Activated CD8-positive, alpha-beta memory T cell treated with anti-CD3 and anti-CD28 coated beads, Interleukin-2, amount 50 U/mL, for 1 hour (primary cell): ENCODE results near the gene DLGAP4.
"Not testable (repeated sequence)": the region's sequence is repeated elsewhere in the genome, so short reads cannot be mapped to it uniquely, and the experiment has no call there.

Experiments
- DNase-seq: peaks from one replicate; pipeline ENCODE4 v3.0.0-alpha.2; 2020; ENCODE audit errors: extremely low read depth

Gene DLGAP4

DNA sequence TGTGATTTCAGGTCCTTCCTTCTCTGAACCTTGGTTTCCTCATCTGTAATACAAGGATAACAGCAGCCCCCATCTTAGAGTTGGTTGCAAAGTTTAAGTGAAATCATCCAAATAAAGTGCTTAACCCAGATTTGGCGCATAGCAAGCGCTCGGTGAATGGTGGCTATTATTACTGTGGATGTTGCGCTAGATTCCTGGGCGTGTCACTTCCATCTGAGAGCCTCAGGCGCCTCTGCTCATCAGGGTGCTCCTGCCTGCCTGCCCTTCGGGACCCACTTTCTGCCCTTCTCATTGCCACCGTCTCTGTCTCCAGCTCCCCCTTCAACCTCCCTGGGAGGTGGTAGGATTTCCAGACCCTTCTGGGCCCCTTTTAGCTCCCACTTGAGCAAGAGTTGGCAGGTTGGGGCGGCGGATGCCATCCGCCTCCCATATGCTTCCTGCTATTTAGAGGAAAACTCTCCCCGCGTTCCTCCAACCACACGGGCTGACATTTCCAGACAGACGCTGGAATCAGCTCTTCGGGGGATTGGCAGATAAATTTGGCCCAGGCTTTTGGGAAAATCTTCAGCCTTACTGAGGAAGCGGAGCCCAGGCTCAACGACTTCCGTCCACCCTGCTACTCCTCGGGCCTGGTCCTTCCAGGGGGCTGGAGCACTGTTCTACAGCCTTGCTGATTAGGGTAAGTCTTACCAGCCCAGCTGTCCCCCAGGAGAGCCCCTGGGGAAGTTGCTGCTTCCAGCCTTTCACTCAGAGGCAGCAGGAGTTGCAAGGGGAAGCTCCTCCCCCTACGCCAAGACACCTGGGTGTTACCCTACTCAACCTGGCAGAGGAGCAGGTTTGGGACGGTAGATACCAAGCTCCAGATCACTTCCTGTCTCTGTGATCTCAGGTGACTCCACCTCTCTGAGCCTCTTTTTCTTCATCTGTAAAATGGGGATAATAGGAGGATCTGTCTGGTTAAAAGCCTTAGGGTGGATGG is 71.5 kb downstream of the DLGAP4 start:
- DNase-seq = no peak

GRCh38 chr20:36378686-36379085 is 72.5 kb downstream of the DLGAP4 start:
- no peak for DNase-seq

- not testable (repeated sequence) for DNase-seq
Observed at GRCh38 chr20:36379914-36380313, 73.8 kb downstream of the DLGAP4 start.

- DNase-seq = no peak
Observed at GRCh38 chr20:36384022-36384619, 78.0 kb downstream of the DLGAP4 start.

- DNase-seq = no peak
Observed at GRCh38 chr20:36385503-36385902, 79.4 kb downstream of the DLGAP4 start.

GRCh38 chr20:36386236-36386635 is 80.1 kb downstream of the DLGAP4 start:
- DNase-seq = no peak

- DNase-seq = no peak
Observed at GRCh38 chr20:36390269-36390668, 84.1 kb downstream of the DLGAP4 start.

- no peak for DNase-seq
Observed at GRCh38 chr20:36390719-36391415, 84.7 kb downstream of the DLGAP4 start.

GRCh38 chr20:36391456-36391855 is 85.3 kb downstream of the DLGAP4 start:
- DNase-seq = no peak

DNA sequence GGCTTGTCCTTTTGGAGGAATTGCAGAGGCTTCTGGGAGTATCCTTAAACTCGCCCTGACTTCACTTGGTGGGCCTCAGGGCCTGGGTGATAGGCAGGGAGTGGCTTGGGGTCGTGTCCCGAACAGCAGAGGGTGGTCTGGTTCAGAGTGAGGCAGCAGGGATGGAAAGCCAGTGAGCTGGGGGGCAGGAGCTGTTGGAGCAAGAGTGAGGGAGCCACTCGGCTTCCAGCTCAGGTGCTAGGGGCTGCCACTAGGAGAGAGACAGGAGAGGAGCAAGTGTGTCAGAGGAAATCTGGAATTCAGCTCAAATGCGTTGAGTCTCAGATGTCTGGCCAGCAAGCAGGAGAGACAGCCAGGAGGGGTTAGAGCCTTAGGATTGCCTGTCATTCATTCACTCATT is 85.8 kb downstream of the DLGAP4 start:
- no peak for DNase-seq

DNA sequence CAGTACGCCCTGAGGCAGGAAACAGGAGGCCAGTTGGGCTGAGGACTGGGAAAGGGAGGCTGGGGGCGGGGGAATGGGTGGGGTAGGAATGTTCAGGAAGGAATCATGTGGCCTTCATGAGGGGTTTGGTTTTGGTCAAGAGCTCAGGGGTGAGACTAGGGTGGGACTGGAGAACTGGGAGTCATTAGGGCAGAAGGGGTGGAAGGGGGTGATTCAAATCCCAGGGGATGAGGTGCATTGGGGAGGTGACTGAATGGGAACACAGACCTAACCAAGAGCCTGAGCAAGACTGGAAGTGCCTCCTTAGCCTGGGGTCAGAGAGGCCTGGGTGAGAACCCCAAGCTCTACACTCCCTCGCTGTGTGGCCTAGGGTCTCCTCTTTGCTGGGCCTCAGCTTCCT is 86.8 kb downstream of the DLGAP4 start:
- DNase-seq = no peak

- no peak for DNase-seq
Observed at GRCh38 chr20:36394340-36394965, 88.3 kb downstream of the DLGAP4 start.

- no peak for DNase-seq
Observed at GRCh38 chr20:36396340-36396739, 90.2 kb downstream of the DLGAP4 start.

DNA sequence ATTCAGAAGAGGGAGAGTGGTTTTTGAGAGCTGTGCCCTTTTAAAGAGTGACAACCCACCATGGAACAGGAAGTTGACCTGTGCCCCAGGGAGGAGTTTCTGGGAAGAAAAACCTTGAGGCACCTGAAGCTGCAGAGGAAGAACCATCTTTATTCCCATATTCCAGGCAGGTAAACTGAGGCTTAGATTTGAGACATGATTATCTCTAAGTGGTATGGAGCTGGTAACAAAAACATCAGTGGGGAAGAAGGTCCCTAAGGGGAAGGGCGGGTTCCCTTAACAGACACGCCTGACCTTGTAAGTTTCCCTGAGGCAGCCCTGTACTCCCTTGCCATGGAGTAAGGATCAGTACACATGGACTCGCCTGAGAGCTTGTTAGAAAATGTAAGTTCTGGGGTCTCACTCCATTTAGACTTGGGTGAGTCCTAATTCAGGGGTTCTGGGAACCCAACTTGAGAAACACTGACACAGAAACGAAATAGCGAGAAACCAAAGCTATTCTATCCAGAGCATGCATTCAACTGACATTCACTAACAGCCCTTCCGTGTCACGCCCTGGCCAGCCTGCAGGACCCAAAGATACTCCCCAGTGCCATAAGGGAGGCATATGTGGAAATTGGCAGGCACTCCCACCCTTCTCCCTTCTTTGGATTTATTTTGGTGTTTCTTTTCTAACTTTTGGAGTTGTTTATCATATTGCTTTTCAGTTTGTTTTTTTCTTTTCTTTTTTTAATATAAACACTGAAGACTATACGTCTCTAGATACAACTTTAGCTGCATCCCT is 90.9 kb downstream of the DLGAP4 start:
- no peak for DNase-seq

DNA sequence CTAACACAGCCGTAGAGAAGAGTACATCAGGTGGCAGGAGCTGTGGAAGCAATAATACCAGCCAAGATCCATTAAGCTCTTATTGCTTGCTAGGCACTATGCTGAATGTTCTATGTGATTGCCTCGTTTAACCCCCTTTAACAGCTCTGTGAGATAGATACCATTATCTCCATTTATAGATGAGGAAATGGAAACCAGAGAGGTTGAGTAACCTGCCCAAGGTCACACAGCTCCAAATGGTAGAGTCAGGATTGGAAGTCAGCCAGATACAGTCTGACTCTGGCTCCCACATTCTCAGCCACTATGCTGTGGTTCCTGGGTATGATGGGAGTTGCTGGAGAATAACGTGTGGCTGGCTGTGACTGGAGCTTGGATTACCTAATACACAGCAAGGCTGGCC is 92.4 kb downstream of the DLGAP4 start:
- DNase-seq = no peak

- DNase-seq = no peak
Observed at GRCh38 chr20:36399147-36399968, 93.2 kb downstream of the DLGAP4 start.

- DNase-seq = no peak
Observed at GRCh38 chr20:36399969-36400545, 93.9 kb downstream of the DLGAP4 start.

DNA sequence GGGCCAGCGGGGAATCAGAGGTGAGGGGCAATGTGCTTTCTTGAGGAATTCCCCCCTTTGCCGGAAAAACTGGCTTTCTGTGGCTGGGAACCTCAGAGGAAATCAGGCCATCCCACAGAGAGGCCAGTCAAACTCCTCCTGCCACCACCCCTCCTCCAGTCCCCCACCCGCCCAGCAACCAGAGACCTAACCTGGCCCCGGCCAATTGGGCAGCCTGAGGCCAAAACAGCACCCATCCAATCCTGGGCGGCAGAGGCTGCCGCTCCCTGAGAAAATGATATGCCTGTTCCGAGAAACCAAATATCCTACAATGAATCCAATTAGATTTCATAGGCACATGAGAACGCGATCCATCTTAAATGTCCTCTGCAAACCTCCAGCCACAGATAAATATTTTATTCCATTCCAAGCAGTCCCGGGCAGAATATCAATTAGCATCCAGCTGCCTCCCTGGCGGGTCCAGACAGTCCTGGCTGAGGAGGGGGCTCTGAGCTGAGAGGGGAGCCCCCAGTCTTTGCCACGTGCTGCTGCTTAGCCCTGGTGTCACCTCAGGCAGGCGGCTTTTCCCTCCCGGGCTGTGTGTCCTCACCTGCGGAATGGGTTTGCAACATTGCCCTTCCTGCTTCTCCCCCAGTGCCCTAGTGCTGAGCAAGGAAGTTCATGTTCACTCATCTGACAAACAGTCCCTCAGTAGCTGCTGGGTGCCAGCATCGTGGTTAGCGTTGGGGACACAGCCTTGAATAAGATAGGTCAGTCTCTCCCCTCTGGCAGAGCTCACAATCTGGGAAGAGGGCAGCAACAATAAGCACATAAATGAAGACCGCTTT is 95.0 kb downstream of the DLGAP4 start:
- no peak for DNase-seq

- no peak for DNase-seq
Observed at GRCh38 chr20:36402708-36403107, 96.6 kb downstream of the DLGAP4 start.
